Stimulated activated CD8-positive, alpha-beta memory T cell treated with anti-CD3 and anti-CD28 coated beads, Interleukin-12 subunit alpha, Interleukin-12 subunit beta, amount 100 ng/mL, for 24 hours (primary cell): Measurements from ENCODE around the gene DECR2.

ENCODE experiments used
- DNase-seq: peaks from one replicate; pipeline ENCODE4 v3.0.0-alpha.2; 2020; ENCODE audit errors: extremely low read depth

DECR2 gene

GRCh38 chr16:444027-444426 is 42.3 kb downstream of the DECR2 start:
- DNase-seq = no peak

DNA sequence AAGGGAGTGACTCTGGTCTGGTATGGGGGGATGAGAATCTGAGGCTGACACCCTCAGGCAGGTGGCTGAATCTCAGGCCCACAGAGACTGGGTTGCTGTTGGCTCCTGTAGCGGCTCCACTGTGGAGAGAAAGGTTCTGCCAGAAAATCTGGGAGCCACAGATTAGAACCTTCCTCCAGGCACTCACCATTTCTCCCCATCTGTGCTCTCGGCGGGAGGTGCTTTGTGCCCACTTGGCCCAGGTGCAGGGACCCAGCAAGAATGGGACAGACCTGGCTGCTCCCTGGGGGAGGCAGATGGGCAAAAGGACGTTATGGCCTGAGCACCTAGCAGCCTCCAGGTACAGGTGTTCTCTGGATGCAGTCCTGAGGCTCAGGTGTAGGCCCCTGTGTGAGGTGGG is 43.9 kb downstream of the DECR2 start:
- no peak for DNase-seq

GRCh38 chr16:450385-450784 is 48.7 kb downstream of the DECR2 start:
- DNase-seq = no peak

DNA sequence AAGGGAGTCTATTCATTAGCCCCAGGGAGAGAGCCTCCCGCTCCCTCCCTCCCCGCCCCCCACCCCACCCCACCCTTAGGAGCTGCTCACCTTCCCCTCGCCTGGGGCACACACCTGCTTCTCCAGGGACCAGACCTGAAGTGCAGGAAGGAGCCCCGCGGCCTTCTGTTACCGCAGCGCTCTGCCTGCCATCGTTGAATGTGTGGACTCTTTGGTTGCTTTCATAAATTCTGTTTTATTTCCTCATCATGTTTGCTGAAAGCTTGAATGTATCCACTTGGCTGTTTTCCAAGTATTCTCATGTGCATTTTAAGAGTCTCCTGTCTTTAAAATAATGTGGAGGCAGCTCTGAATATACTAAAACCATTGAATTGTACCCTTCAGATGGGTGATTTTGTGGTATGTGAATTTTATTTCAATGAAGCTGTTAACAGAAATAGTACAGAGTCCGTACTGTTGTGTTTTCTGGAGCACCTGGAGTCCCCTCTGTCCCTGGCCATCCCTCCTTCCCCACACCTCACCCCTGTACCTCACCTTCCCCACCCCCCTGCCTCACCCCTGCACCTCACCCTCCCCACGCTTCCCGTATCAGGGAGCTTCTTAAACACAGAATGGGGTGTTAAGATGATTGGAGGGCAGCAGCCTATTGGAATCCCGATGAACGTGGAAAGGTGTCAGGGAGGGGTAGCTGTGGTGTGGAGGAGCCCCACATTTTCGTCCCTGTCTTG is 49.3 kb downstream of the DECR2 start:
- DNase-seq = no peak

DNA sequence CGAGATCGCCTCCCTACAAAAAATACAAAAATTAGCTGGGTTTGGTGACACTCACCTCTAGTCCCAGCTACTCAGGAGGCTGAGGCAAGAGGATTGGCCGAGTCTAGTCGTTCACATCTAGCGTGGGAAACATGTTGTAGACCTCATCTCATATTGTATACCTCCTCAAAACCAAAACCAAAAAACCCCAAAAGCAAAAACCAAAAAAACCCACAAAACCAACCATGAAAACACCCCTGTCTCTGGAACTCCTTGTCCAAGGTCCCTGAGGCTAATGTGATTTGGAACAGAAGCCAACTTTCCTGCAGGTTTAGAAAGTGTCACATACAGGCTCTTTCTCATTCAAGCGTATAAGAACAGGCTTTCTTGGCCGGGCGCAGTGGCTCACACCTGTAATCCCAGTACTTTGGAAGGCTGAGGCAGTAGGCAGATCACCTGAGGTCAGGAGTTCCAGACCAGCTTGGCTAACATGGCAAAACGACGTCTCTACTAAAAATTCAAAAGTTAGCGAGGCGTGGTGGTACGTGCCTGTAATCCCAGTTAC is 52.8 kb downstream of the DECR2 start:
- no peak for DNase-seq

DNA sequence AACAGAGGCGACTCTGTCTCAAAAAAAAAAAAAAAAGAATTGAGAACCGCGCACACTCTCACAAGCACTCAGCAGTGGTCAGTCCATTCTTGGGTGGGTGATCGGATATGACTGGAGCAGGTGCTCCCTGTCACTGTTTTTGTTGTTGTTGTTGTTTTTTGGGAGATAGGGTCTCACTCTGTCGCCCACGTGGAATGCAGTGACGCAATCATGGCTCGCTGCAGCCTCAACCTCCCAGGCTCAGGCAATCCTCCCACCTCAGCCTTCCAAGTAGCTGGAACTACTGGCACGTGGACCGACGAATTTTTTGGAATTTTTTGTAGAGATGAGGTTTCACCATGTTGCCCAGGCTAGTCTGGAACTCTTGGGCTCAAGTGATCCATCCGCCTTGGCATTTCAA is 53.8 kb downstream of the DECR2 start:
- DNase-seq = no peak

- no peak for DNase-seq
These were observed 55.3 kb downstream of the DECR2 start for GRCh38 chr16:456891-457483.

GRCh38 chr16:457732-458400 is 56.2 kb downstream of the DECR2 start:
- no peak for DNase-seq

DNA sequence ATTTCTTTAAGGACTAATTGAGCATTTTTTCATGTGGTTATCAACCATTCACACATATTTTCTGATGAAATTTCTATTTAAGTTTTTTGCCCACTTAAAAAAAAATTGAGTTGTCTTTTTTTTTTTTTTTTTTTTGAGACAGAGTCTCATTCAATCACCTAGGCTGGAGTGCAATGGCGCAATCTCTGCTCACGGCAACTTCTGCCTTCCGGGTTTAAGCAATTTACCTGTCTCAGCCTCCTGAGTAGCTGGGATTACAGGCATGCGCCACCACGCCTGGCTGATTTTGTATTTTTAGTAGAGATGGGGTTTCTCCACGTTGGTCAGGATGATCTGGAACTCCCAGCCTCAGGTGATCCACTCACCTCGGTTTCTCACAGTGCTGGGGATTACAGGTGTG is 58.1 kb downstream of the DECR2 start:
- DNase-seq = no peak

- no peak for DNase-seq
These were observed 59.1 kb downstream of the DECR2 start for GRCh38 chr16:460787-461186.
